ENCODE data around the gene OOSP2.

GRCh38 chr11:59992425-59992824, 47.8 kb upstream of the OOSP2 start:
- TF ChIP-seq CTCF (conservative IDR thresholded peaks at IDR 0.05; ENCODE audit: low read length) (no peak), EZH2phosphoT487 (IDR thresholded peaks at IDR 0.05; ENCODE audit: borderline replicate concordance, low read depth, low read length) (no peak)

Measured in OCI-LY7 (cell line).